K562 treated with DMSO at 1 percent for 4 hours (cell line): ENCODE measurements around the gene NDUFA11. TPM values are rescaled to one million over a fixed set of nuclear protein-coding genes. Genes with fewer than 3 reads are reported as not detected.

Experiments used
- total RNA-seq: library from RNA; unstranded; fragments of 300-600 nt; gene quantifications from 2 replicates; pipeline ENCODE4 v1.2.3, GENCODE V29; 2022; ENCODE audit not compliant: insufficient read depth

Gene NDUFA11
- 619 and 681 TPM in 2 replicates for total RNA-seq

DNA sequence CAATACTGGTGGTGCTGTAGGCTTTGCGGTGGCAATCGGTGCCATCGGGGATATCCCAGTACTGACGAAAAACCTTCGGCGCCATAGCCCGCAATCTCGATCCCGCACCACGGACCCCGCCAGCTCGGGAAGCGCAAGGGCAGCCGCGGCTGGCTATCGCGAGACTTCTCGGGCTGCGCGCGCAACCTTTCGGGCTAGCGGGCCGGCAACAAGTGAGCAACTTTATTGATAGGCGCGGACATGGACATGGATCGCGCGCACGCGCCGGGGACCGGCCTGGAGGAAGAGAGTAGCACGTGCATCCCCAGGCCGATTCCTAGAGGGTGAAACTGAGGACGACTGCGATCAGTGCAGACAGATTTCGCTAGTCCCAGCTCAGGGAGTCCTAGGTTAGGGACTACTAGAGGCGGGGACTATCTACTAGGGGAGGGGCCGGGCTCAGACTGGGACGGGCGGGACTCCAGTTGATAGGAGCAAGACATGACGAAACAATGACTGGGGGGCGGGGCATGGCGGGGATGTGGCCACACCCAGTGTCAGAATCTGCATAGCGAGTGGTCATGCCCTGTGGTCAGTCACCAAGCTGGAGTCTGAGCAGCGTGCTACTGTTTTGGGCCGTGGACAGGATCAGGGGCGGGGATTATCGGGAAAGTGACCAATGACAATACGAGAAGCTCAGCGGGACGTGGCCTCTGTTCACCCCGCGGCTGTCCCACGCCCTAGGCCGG, at the start of gene NDUFA11:
Gene NDUFA11, minus strand, starts transcription at position 167 of the 728 bp plus-strand sequence. Its CDS starts 82 bp downstream, at position 85.

DNA sequence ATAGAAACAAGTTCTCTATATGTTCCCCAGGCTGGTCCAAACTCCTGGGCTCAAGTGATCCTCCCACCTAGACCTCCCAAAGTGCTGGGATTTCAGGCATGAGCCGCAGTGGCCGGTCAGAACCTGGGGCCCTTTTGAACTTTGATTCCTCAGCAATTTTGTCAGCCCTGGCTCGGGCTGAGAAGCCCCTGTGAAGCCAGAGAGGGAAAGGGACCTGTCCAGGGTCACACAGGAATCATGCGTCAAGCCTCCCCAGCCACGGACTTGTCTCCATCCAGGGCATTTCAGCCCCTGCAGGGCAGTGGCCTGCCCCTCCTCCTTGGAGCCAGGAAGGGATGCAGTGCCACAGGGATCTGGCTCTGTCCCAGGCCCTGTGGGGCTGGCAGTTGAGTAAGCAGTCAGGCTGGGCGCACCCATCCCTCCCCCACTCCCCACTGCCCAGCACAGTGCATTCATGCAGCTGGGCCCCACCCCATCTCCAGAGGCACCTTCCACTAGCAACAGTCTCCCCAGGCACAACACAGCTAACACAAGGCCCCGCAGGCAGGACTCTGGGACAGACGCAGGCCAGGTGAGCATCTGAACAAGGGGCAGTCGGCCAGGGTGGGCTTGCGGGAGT, 10.3 kb upstream of the NDUFA11 start, which contains the start of gene CAPS:
Gene CAPS, plus strand, starts transcription at position 516 of the 619 bp plus-strand sequence. CDS start 153 bp downstream, outside the sequence.

DNA sequence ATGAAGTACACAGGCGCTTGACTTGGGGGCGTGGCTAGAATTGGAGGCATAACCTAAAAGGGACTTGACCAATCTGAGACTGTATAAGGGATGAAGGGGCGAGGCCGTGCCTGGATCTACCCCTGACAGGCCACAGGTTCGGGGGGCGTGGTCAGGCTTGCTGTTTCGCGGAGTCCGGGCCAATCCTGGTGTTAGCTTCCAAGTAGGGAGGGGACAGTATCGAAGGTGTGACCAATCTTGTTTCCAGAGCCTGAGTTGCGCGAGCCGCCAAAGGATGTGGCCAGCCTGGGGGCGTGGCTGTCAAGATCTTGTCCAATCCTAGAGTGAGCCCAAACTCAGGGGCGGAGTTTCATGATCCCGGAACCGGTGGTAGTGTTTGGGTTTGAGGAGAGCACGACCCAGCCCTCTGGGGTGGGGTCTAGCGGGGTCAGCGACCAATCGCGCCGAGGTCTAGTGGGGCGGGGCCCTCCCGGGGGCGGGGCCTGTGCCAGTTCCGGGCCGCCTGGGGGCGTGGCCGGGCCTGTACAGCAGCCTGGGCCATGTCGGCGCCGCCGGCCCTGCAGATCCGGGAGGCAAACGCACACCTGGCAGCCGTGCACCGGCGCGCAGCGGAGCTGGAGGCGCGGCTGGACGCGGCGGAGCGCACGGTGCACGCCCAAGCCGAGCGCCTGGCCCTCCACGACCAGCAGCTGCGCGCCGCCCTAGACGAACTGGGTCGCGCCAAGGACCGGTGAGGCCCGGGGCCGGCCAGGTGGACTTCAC, 943 bp upstream of the NDUFA11 start, which contains the start of gene VMAC:
Gene VMAC, plus strand, starts transcription at position 521 of the 762 bp plus-strand sequence. Its CDS starts 19 bp downstream, at position 540.

DNA sequence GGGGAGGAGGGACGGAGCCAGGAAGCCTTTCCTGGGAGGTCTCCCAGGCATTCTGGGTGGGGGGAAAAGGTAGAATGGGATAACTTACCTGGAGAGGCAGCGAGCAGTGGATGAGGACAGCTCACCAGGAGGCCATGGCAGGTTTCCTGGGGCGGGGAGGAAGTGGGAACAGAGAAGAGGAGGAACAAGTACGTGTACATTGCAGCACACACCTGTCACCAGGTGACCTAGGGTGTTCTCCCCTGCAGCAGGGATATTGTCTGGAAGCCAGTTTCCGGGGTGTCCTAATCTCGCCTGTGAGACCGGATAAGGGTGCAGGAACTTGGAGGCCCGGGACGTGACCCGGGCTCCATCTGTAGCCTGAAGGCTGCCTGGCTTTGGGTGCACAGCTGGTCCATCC, 52.3 kb downstream of the NDUFA11 start, which contains the start of gene FUT3:
Gene FUT3, minus strand, starts transcription at position 148 of the 400 bp plus-strand sequence.

Other genes starting within 250 kb of the NDUFA11 start
- gene MICOS13, start 223.3 kb downstream of the NDUFA11 start, total RNA-seq: 34.1 and 41.8 TPM in 2 replicates
- 7.8 and 11.4 TPM in 2 replicates for gene HSD11B1L, start 222.8 kb downstream of the NDUFA11 start, total RNA-seq
- gene RPL36, start 213.5 kb downstream of the NDUFA11 start, total RNA-seq: 1,206 and 1,238 TPM in 2 replicates
- gene LONP1, start 183.6 kb downstream of the NDUFA11 start, total RNA-seq: 277 and 318 TPM in 2 replicates
- gene CATSPERD, start 183.2 kb downstream of the NDUFA11 start, total RNA-seq: not detected in 2 replicates
- 2.1 and 2.6 TPM in 2 replicates for gene PRR22, start 119.0 kb downstream of the NDUFA11 start, total RNA-seq
- gene DUS3L, start 112.6 kb downstream of the NDUFA11 start, total RNA-seq: 65.0 and 88.9 TPM in 2 replicates
- 17.2 and 19.6 TPM in 2 replicates for gene NRTN, start 98.7 kb downstream of the NDUFA11 start, total RNA-seq
- gene FUT6, start 64.1 kb downstream of the NDUFA11 start, total RNA-seq: not detected in 2 replicates
- 0.65 TPM in 1 of 2 replicates, not detected in the other for gene FUT3, start 52.3 kb downstream of the NDUFA11 start, total RNA-seq
- not detected in 2 replicates for gene FUT5, start 33.2 kb downstream of the NDUFA11 start, total RNA-seq
- 1.1 and 2.0 TPM in 2 replicates for gene VMAC, start 1.1 kb upstream of the NDUFA11 start, total RNA-seq
- 9.7 and 12.0 TPM in 2 replicates for gene CAPS, start 10.5 kb upstream of the NDUFA11 start, total RNA-seq
- 55.7 and 80.2 TPM in 2 replicates for gene RANBP3, start 74.3 kb upstream of the NDUFA11 start, total RNA-seq
- gene RFX2, start 206.7 kb upstream of the NDUFA11 start, total RNA-seq: 10.2 and 13.5 TPM in 2 replicates
- gene ACSBG2, start 231.9 kb upstream of the NDUFA11 start, total RNA-seq: not detected in 2 replicates